Prostate gland (tissue), 2 donors: ENCODE data around the gene MTHFR. TPM values are rescaled to one million over a fixed set of nuclear protein-coding genes. Genes with fewer than 3 reads are reported as not detected.

Experiments
- DNase-seq: peaks from one replicate; pipeline ENCODE4 v3.0.0-alpha.2; 2019; ENCODE audit warnings: low spot score
- H3K27ac ChIP-seq, 2 donors: fragments of 200-600 bp; sonication (generic); 2 replicates each; pipeline ENCODE4 v1.5.1; 2017 to 2019
- H3K27me3 ChIP-seq: fragments of 200-600 bp; sonication (generic); replicated peaks from 2 replicates; pipeline ENCODE4 v1.5.1; 2019; ENCODE audit not compliant: insufficient read depth
- H3K36me3 ChIP-seq, 2 donors: fragments of 200-600 bp; sonication (generic); 1 replicate in 1 of 2; 2 replicates in 1 of 2; pipeline versions ENCODE4 v1.5.1 to v1.8.1; 2017 to 2019
- H3K4me1 ChIP-seq: fragments of 200-600 bp; sonication (generic); replicated peaks from 2 replicates; pipeline ENCODE4 v1.5.1; 2019
- H3K4me3 ChIP-seq, 2 donors: fragments of 200-600 bp; sonication (generic); 2 replicates each; pipeline ENCODE4 v1.5.1; 2017 to 2019
- H3K9me3 ChIP-seq: fragments of 200-600 bp; sonication (generic); 2 replicates; pipeline ENCODE4 v1.5.1; 2017
- CTCF ChIP-seq, 4 experiments: fragments of 200-600 bp in 2 of 4; fragments of 450-650 bp in 2 of 4; sonication (generic) in 2 of 4; IDR thresholded peaks; 1 replicate in 3 of 4; 2 replicates in 1 of 4; pipeline ENCODE4 v1.5.1; 2016 to 2019; ENCODE audit warnings: antibody characterized with exemption in 4 of 4, mild to moderate bottlenecking in 2 of 4, moderate library complexity in 2 of 4
- POLR2A ChIP-seq: fragments of 450-650 bp; IDR thresholded peaks from one replicate; pipeline ENCODE4 v1.6.1; 2016; ENCODE audit warnings: antibody characterized with exemption, mild to moderate bottlenecking
- POLR2AphosphoS5 ChIP-seq: sonication (generic); formaldehyde crosslinking; IDR thresholded peaks from one replicate; pipeline ENCODE4 v1.6.1; 2017; ENCODE audit warnings: antibody characterized with exemption
- WGBS: methylation state at CpG from one replicate; pipeline ENCODE4 v1.1.5; 2018; 5-methylcytosine and 5-hydroxymethylcytosine counted together
- intact Hi-C: fragments of 100-400 bp; cut with DNase I; formaldehyde crosslinking; loops from one replicate; pipeline ENCODE4 v1.14.2; 2022
- total RNA-seq, 2 donors: library from RNA; depleted of rRNA; stranded (reverse); fragments of >200 nt; gene quantifications; one replicate each; pipeline ENCODE4 v1.1.0, GENCODE V29; 2016

The MTHFR gene
- total RNA-seq, 2 donors from 2014 or later: 27.6 to 75.0 TPM

DNA sequence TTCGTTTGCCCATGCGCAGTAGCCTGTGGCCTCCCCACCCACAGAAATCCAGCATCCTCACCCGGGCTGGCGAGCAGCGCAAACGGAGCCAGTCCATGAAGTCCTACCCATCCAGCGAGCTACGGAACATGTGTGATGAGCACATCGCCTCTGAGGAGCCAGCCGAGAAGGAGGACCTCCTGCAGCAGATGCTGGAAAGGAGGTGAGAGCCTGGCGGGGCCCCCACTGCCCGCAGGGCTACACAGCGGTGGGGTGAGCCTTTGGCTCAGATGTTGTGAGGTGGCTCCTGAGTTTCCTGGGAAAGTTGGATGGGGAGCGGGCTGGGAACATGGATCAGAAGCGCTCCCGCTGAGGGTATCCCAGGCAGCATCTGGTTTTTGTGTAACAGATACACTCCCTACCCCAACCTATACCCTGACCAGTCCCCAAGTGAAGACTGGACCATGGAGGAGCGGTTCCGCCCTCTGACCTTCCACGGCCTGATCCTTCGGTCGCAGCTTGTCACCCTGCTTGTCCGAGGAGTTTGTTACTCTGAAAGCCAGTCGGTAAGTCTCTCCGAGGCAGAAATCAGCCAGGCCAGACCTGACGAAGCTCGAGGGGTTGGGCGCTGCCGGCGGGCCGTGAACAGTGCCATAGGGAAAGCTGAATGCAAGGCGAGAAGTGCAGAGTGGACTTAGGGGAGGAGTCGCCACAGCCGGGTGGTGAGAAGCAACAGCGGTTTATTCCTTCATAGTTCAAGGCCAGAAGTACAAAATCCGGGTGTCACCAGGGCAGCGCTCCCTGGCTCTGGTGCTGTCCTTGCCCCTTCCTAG is 31.4 kb upstream of the MTHFR start:
- Histone ChIP-seq H3K9me3 (no peaks in the 10 kb centered on the region), H3K4me3 (no peak overlapping the region), H3K36me3 (peaks cover 24 to 63% of the 10 kb centered on the region in 2 donors), H3K27ac (no peak overlapping the region), H3K27me3 (no peaks in the 10 kb centered on the region), H3K4me1 (no peaks in the 10 kb centered on the region)
- TF ChIP-seq POLR2AphosphoS5 (no peak), CTCF (IDR thresholded peaks at IDR 0.05) (no peak), POLR2A (no peak)
- intact Hi-C loops: loop anchor here (5.0 kb wide), 1 partner anchor 370 kb away; no protein-coding TSS in a partner anchor
- WGBS: 86% methylated on average over 36 of the region's 36 CpGs
- DNase-seq: no peak

GRCh38 chr1:11835441-11836225 is 29.9 kb upstream of the MTHFR start:
- WGBS: 93% methylated on average over 28 of the region's 28 CpGs
- peaks cover 13 to 56% of the 10 kb centered on the region in 2 donors for H3K36me3 ChIP-seq
- DNase-seq: no peak
- H3K4me1 ChIP-seq: no peaks in the 10 kb centered on the region
- TF ChIP-seq POLR2A (no peak), POLR2AphosphoS5 (no peak), CTCF (IDR thresholded peaks at IDR 0.05) (no peak)
- no peaks in the 10 kb centered on the region for H3K9me3 ChIP-seq
- no peak overlapping the region for H3K4me3 ChIP-seq
- H3K27me3 ChIP-seq: no peaks in the 10 kb centered on the region
- no peak overlapping the region for H3K27ac ChIP-seq
- intact Hi-C loops: loop anchor here (5.0 kb wide), 1 partner anchor 372 kb away; no protein-coding TSS in a partner anchor

- H3K27me3 ChIP-seq: no peaks in the 10 kb centered on the region
- intact Hi-C loops: no loop called here
- no peak overlapping the region for H3K4me3 ChIP-seq
- no peaks in the 10 kb centered on the region for H3K4me1 ChIP-seq
- no peaks in the 10 kb centered on the region for H3K9me3 ChIP-seq
- no peak for DNase-seq
- H3K36me3 ChIP-seq: peaks cover 22 to 44% of the 10 kb centered on the region in 2 donors
- TF ChIP-seq CTCF (IDR thresholded peaks at IDR 0.05) (no peak), POLR2AphosphoS5 (no peak), POLR2A (no peak)
- 92% methylated on average over 13 of the region's 13 CpGs for WGBS
- H3K27ac ChIP-seq: no peak overlapping the region
Observed at GRCh38 chr1:11833900-11834299, 28.1 kb upstream of the MTHFR start.

- 96% methylated on average over 8 of the region's 8 CpGs for WGBS
- H3K36me3 ChIP-seq: peaks cover 22 to 46% of the 10 kb centered on the region in 2 donors
- intact Hi-C loops: no loop called here
Observed at GRCh38 chr1:11833497-11833896, 27.7 kb upstream of the MTHFR start.

More at GRCh38 chr1:11833497-11833896, 27.7 kb upstream of the MTHFR start:
- Histone ChIP-seq H3K9me3 (no peaks in the 10 kb centered on the region), H3K4me3 (no peak overlapping the region), H3K27ac (no peak overlapping the region), H3K27me3 (no peaks in the 10 kb centered on the region), H3K4me1 (no peaks in the 10 kb centered on the region)
- TF ChIP-seq CTCF (IDR thresholded peaks at IDR 0.05): no peak
- TF ChIP-seq POLR2AphosphoS5: no peak
- TF ChIP-seq POLR2A: no peak
- DNase-seq: no peak
